H9 (cell line): ENCODE results near the gene OR2AE1. TPM values are rescaled to one million over a fixed set of nuclear protein-coding genes. Genes with fewer than 3 reads are reported as not detected.
"Not testable (repeated sequence)": the region's sequence is repeated elsewhere in the genome, so short reads cannot be mapped to it uniquely, and the experiment has no call there.

Source experiments
- DNase-seq: peaks from one replicate; pipeline ENCODE4 v3.0.0-alpha.2; 2017
- H2AFZ ChIP-seq: one replicate; pipeline ENCODE4 v1.6.1; 2013; ENCODE audit warnings: mild to moderate bottlenecking, low read length, control low read depth, moderate library complexity
- H2AK5ac ChIP-seq: 2 replicates; pipeline ENCODE4 v1.6.1; 2013; ENCODE audit warnings: low read length, control low read depth, mixed read lengths; ENCODE audit not compliant: insufficient read length
- H2BK120ac ChIP-seq: one replicate; pipeline ENCODE4 v1.6.1; 2013; ENCODE audit warnings: low read depth, mild to moderate bottlenecking, low read length, control low read depth, inconsistent platforms; ENCODE audit not compliant: poor library complexity, severe bottlenecking
- H2BK12ac ChIP-seq: 2 replicates; pipeline ENCODE4 v1.6.1; 2013; ENCODE audit warnings: low read length, control low read depth, mixed read lengths, low read depth; ENCODE audit not compliant: insufficient read length
- H2BK15ac ChIP-seq: 2 replicates; pipeline ENCODE4 v1.6.1; 2013; ENCODE audit warnings: low read depth, low read length, control low read depth
- H2BK20ac ChIP-seq: one replicate; pipeline ENCODE4 v1.6.1; 2013; ENCODE audit warnings: low read depth, mild to moderate bottlenecking, low read length, control low read depth, inconsistent platforms; ENCODE audit not compliant: poor library complexity, severe bottlenecking
- H2BK5ac ChIP-seq: 2 replicates; pipeline ENCODE4 v1.6.1; 2013; ENCODE audit warnings: low read length, control low read depth, mixed read lengths; ENCODE audit not compliant: insufficient read length
- H3K14ac ChIP-seq: 2 replicates; pipeline ENCODE4 v1.6.1; 2013; ENCODE audit warnings: low read length, control low read depth; ENCODE audit not compliant: insufficient read depth
- H3K18ac ChIP-seq: 2 replicates; pipeline ENCODE4 v1.6.1; 2013; ENCODE audit warnings: low read depth, mild to moderate bottlenecking, mixed read lengths, low read length, control low read depth; ENCODE audit not compliant: insufficient read length
- H3K23ac ChIP-seq: 2 replicates; pipeline ENCODE4 v1.6.1; 2013; ENCODE audit warnings: low read length, control low read depth, mixed read lengths, low read depth; ENCODE audit not compliant: insufficient read length
- H3K23me2 ChIP-seq: 2 replicates; pipeline ENCODE4 v1.6.1; 2013; ENCODE audit warnings: low read depth, mild to moderate bottlenecking, mixed read lengths, low read length, control low read depth; ENCODE audit not compliant: insufficient read length, poor library complexity, severe bottlenecking
- H3K27ac ChIP-seq: 2 replicates; pipeline ENCODE4 v1.5.1; 2013; ENCODE audit warnings: low read length, control low read depth, mixed read lengths, low read depth; ENCODE audit not compliant: insufficient read length
- H3K27me3 ChIP-seq: 2 replicates; pipeline ENCODE4 v1.6.1; 2013; ENCODE audit warnings: low read length, control low read depth, inconsistent platforms; ENCODE audit not compliant: insufficient read depth
- H3K4ac ChIP-seq: 2 replicates; pipeline ENCODE4 v1.6.1; 2013; ENCODE audit warnings: low read depth, mild to moderate bottlenecking, control low read depth, inconsistent platforms, low read length, moderate library complexity
- H3K4me1 ChIP-seq: 2 replicates; pipeline ENCODE4 v1.6.1; 2013; ENCODE audit warnings: low read length, control low read depth, inconsistent platforms; ENCODE audit not compliant: insufficient read depth
- H3K4me2 ChIP-seq: 2 replicates; pipeline ENCODE4 v1.6.1; 2013; ENCODE audit warnings: low read length, control low read depth, mixed read lengths; ENCODE audit not compliant: insufficient read length, insufficient read depth
- H3K56ac ChIP-seq: 2 replicates; pipeline ENCODE4 v1.6.1; 2013; ENCODE audit warnings: low read depth, mild to moderate bottlenecking, mixed read lengths, low read length, control low read depth; ENCODE audit not compliant: insufficient read length
- H3K79me1 ChIP-seq: 2 replicates; pipeline ENCODE4 v1.6.1; 2013; ENCODE audit warnings: low read depth, mild to moderate bottlenecking, moderate library complexity, low read length, control low read depth, inconsistent platforms; ENCODE audit not compliant: insufficient read depth, poor library complexity, severe bottlenecking
- H3K79me2 ChIP-seq: 2 replicates; pipeline ENCODE4 v1.6.1; 2013; ENCODE audit warnings: low read length, control low read depth, inconsistent platforms; ENCODE audit not compliant: insufficient read depth
- H3K9ac ChIP-seq: 2 replicates; pipeline ENCODE4 v1.6.1; 2013; ENCODE audit warnings: low read length, control low read depth, mixed read lengths; ENCODE audit not compliant: insufficient read length; ENCODE audit errors: extremely low read depth
- H3K9me3 ChIP-seq: one replicate; pipeline ENCODE4 v1.6.1; 2013; ENCODE audit warnings: low read depth, low read length, inconsistent platforms; ENCODE audit not compliant: control insufficient read depth
- H3T11ph ChIP-seq: one replicate; pipeline ENCODE4 v1.6.1; 2013; ENCODE audit warnings: mild to moderate bottlenecking, low read length, control low read depth, inconsistent platforms
- H4K20me1 ChIP-seq: one replicate; pipeline ENCODE4 v1.6.1; 2013; ENCODE audit not compliant: control insufficient read depth, insufficient read length, insufficient read depth
- H4K5ac ChIP-seq: 2 replicates; pipeline ENCODE4 v1.6.1; 2013; ENCODE audit warnings: low read depth, mild to moderate bottlenecking, mixed read lengths, low read length, control low read depth; ENCODE audit not compliant: insufficient read length
- H4K8ac ChIP-seq: replicated peaks from 2 replicates; pipeline ENCODE4 v1.6.1; 2013; ENCODE audit warnings: low read length, control low read depth, mixed read lengths, low read depth; ENCODE audit not compliant: insufficient read length
- H4K91ac ChIP-seq: 2 replicates; pipeline ENCODE4 v1.6.1; 2013; ENCODE audit warnings: low read depth, mild to moderate bottlenecking, moderate library complexity, mixed read lengths, low read length, control low read depth; ENCODE audit not compliant: insufficient read length
- H3K27ac Mint-ChIP-seq, 3 experiments: 2 replicates in 2 of 3; 3 replicates in 1 of 3; pipeline ENCODE4 v1.8.0; 2020 to 2021; ENCODE audit warnings: mixed read lengths in 3 of 3, mild to moderate bottlenecking in 1 of 3, moderate library complexity in 1 of 3
- H3K27me3 Mint-ChIP-seq: 2 replicates; pipeline ENCODE4 v1.8.0; 2021; ENCODE audit warnings: low read depth, mild to moderate bottlenecking, moderate library complexity, mixed read lengths
- H3K36me3 Mint-ChIP-seq, 3 experiments: 2 replicates in 2 of 3; 3 replicates in 1 of 3; pipeline ENCODE4 v1.8.0; 2020 to 2021; ENCODE audit warnings: low read depth in 3 of 3, mixed read lengths in 3 of 3; ENCODE audit not compliant: insufficient read depth in 1 of 3
- H3K4me1 Mint-ChIP-seq, 2 experiments: 2 replicates each; pipeline ENCODE4 v1.8.0; 2020; ENCODE audit warnings: mixed read lengths in 2 of 2
- H3K4me3 Mint-ChIP-seq, 2 experiments: 2 replicates in 1 of 2; 3 replicates in 1 of 2; pipeline ENCODE4 v1.8.0; 2020 to 2021; ENCODE audit warnings: mild to moderate bottlenecking in 2 of 2, mixed read lengths in 2 of 2, moderate library complexity in 1 of 2
- H3K9me3 Mint-ChIP-seq, 2 experiments: 2 replicates in 1 of 2; 3 replicates in 1 of 2; pipeline ENCODE4 v1.8.0; 2020; ENCODE audit warnings: mild to moderate bottlenecking in 2 of 2, mixed read lengths in 2 of 2, moderate library complexity in 1 of 2
- WGBS: extraction: QIAGEN DNeasy Blood & Tissue Kit; methylation state at CpG from one replicate; pipeline ENCODE4 v1.1.7; 2013; ENCODE audit warnings: missing lambda C conversion rate, low lambda C conversion rate, mixed read lengths; ENCODE audit not compliant: insufficient read length; ENCODE audit errors: extremely low coverage; 5-methylcytosine and 5-hydroxymethylcytosine counted together
- total RNA-seq: library from RNA; stranded (reverse); gene quantifications from 2 replicates; pipeline ENCODE4 v1.2.1, GENCODE V29; 2021
- TF ChIP-seq, protein P1 (sequence below): fragments of 200-600 bp; sonication (generic); conservative IDR thresholded peaks from 3 replicates; pipeline ENCODE4 v1.8.0; 2021; ENCODE audit warnings: antibody characterized with exemption, mild to moderate bottlenecking

The OR2AE1 gene
- total RNA-seq, 1 experiment from 2014 or later = not detected

DNA sequence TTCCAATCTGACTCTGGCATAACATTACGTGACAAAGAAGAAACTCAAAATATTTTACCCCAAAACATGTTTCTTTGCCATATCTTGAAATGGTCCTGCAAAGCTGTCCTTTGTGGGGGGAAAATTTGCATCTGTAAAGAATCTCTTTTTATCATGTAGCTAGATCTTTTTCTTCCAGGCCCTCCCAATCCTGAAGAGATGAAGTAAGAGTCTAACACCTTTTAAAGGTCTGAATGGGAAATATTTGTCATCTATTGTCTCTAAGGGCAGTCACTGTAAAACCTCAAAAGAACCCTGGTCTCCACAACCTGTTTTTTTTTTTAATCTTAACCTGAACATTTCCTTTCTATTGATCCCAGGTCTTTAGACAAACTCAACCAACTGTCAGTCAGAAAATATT is 8.6 kb downstream of the OR2AE1 start:
- Mint-ChIP-seq H3K27me3 (no peaks in the 10 kb centered on the region), H3K9me3 (peaks cover 0 to 3% of the 10 kb centered on the region in 2 experiments; a peak in 1 of 5 replicates), H3K4me3 (no peak overlapping the region), H3K4me1 (peaks cover 11 to 15% of the 10 kb centered on the region in 2 experiments), H3K27ac (no peak overlapping the region), H3K36me3 (no peaks in the 10 kb centered on the region)
- Histone ChIP-seq H2AFZ (no peak overlapping the region), H2BK15ac (no peak overlapping the region), H3K23me2 (no peaks in the 10 kb centered on the region), H3K4ac (no peak overlapping the region), H3K79me1 (no peaks in the 10 kb centered on the region), H4K91ac (no peak overlapping the region), H3K4me1 (no peaks in the 10 kb centered on the region), H3K27me3 (no peaks in the 10 kb centered on the region), H3K14ac (no peak overlapping the region), H3K4me2 (no peak overlapping the region), H3K18ac (no peak overlapping the region), H2BK120ac (no peak overlapping the region), H4K20me1 (no peaks in the 10 kb centered on the region), H3K56ac (no peak overlapping the region), H4K5ac (no peak overlapping the region), H2BK20ac (no peak overlapping the region), H2AK5ac (no peak overlapping the region), H2BK12ac (no peak overlapping the region), H4K8ac (no peak overlapping the region), H3T11ph (no peak overlapping the region), H3K9me3 (no peaks in the 10 kb centered on the region), H3K79me2 (no peaks in the 10 kb centered on the region), H3K27ac (no peak overlapping the region), H2BK5ac (no peak overlapping the region), H3K23ac (no peak overlapping the region), H3K9ac (no peak overlapping the region)
- TF ChIP-seq, protein P1, sequence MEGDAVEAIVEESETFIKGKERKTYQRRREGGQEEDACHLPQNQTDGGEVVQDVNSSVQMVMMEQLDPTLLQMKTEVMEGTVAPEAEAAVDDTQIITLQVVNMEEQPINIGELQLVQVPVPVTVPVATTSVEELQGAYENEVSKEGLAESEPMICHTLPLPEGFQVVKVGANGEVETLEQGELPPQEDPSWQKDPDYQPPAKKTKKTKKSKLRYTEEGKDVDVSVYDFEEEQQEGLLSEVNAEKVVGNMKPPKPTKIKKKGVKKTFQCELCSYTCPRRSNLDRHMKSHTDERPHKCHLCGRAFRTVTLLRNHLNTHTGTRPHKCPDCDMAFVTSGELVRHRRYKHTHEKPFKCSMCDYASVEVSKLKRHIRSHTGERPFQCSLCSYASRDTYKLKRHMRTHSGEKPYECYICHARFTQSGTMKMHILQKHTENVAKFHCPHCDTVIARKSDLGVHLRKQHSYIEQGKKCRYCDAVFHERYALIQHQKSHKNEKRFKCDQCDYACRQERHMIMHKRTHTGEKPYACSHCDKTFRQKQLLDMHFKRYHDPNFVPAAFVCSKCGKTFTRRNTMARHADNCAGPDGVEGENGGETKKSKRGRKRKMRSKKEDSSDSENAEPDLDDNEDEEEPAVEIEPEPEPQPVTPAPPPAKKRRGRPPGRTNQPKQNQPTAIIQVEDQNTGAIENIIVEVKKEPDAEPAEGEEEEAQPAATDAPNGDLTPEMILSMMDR = no peak
- no peak for DNase-seq
- WGBS = no CpG with 5 or more reads among the region's 1 CpG

DNA sequence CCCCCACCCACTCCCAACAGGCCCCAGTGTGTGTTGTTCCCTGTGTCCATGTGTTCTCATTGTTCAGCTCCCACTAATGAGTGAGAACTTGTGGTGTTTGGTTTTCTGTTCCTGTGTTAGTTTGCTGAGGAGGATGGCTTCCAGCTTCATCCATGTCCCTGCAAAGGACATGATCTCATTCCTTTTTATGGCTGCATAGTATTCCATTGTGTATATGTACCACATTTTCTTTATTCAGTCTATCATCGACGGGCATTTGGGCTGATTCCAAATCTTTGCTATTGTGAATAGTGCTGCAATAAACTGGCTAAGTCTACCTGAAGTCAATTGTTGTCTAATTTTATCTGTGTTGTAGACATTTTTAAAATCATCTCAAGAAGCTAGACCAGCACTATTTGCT is 9.4 kb downstream of the OR2AE1 start:
- not testable (repeated sequence) for DNase-seq, H3K27me3 Mint-ChIP-seq, H3K27ac Mint-ChIP-seq, H3K4me1 ChIP-seq, H3K79me2 ChIP-seq, H3K23ac ChIP-seq, H2BK20ac ChIP-seq, H4K5ac ChIP-seq, H3K27ac ChIP-seq, H3T11ph ChIP-seq, H2AFZ ChIP-seq, H3K4ac ChIP-seq, H3K79me1 ChIP-seq, H3K18ac ChIP-seq, H2BK120ac ChIP-seq, H2AK5ac ChIP-seq, H3K27me3 ChIP-seq, H4K91ac ChIP-seq, H3K36me3 Mint-ChIP-seq, H4K20me1 ChIP-seq, H3K14ac ChIP-seq, H2BK5ac ChIP-seq, H3K9me3 Mint-ChIP-seq, H3K56ac ChIP-seq, H2BK15ac ChIP-seq, H2BK12ac ChIP-seq, H3K4me3 Mint-ChIP-seq, H3K9ac ChIP-seq, H3K4me2 ChIP-seq, H3K23me2 ChIP-seq, H3K9me3 ChIP-seq, H4K8ac ChIP-seq
- no CpG with 5 or more reads among the region's 2 CpGs for whole genome bisulfite sequencing
- H3K4me1 Mint-ChIP-seq = peaks cover 11 to 15% of the 10 kb centered on the region in 2 experiments
